Body of pancreas (tissue), 4 donors: ENCODE measurements around the gene C1QC. TPM values are rescaled to one million over a fixed set of nuclear protein-coding genes. Genes with fewer than 3 reads are reported as not detected.

ENCODE experiments used
- ATAC-seq: fragments of 150-250 bp; one replicate; pipeline ENCODE4 v1.9.1; 2016
- DNase-seq, 4 donors: peaks; one replicate each; pipeline ENCODE4 v3.0.0-alpha.2; 2019
- H3K27ac ChIP-seq, 4 donors: fragments of 200-600 bp; sonication (generic); 1 replicate in 3 of 4; 2 replicates in 1 of 4; pipeline versions ENCODE4 v1.5.1 to v1.6.1; 2016 to 2019; ENCODE audit warnings: mild to moderate bottlenecking in 1 of 4, mixed read lengths in 1 of 4, moderate library complexity in 1 of 4
- H3K27me3 ChIP-seq, 2 donors: fragments of 200-600 bp; sonication (generic); one replicate each; pipeline ENCODE4 v1.6.0; 2016; ENCODE audit warnings: mild to moderate bottlenecking in 1 of 2
- H3K36me3 ChIP-seq, 2 donors: fragments of 200-600 bp; sonication (generic); replicated peaks in 1 of 2; 2 replicates each; pipeline ENCODE4 v1.5.1; 2016; ENCODE audit warnings: low read depth in 2 of 2; ENCODE audit not compliant: insufficient read depth in 1 of 2
- H3K4me1 ChIP-seq: fragments of 200-600 bp; sonication (generic); one replicate; pipeline ENCODE4 v1.6.0; 2016
- H3K4me3 ChIP-seq, 2 donors: fragments of 200-600 bp; sonication (generic); 1 replicate in 1 of 2; 2 replicates in 1 of 2; pipeline ENCODE4 v1.5.1; 2016 to 2019
- H3K9me3 ChIP-seq, 3 donors: fragments of 200-600 bp; sonication (generic); 1 replicate in 2 of 3; 2 replicates in 1 of 3; pipeline ENCODE4 v1.5.1; 2016
- POLR2A ChIP-seq, 3 donors: fragments of 450-650 bp; IDR thresholded peaks; one replicate each; pipeline ENCODE4 v1.6.1; 2016; ENCODE audit warnings: antibody characterized with exemption in 3 of 3, mild to moderate bottlenecking in 2 of 3
- WGBS, 2 donors: methylation state at CpG; one replicate each; pipeline ENCODE4 v1.1.5; 2017; 5-methylcytosine and 5-hydroxymethylcytosine counted together
- intact Hi-C: fragments of 100-400 bp; cut with DNase I; formaldehyde crosslinking; loops from one replicate; pipeline ENCODE4 v1.15.1; 2023
- total RNA-seq, 2 donors: library from RNA; depleted of rRNA; stranded (reverse); fragments of >200 nt; gene quantifications; one replicate each; pipeline ENCODE4 v1.1.0, GENCODE V29; 2016
- TF ChIP-seq, protein P1 (sequence below), 7 experiments: fragments of 450-650 bp in 4 of 7; fragments of 200-600 bp in 3 of 7; sonication (generic) in 3 of 7; IDR thresholded peaks; one replicate each; pipeline ENCODE4 v1.5.1; 2016 to 2019; ENCODE audit warnings: antibody characterized with exemption in 7 of 7

Gene C1QC
- 100 to 1,000 TPM in 1 of 2 donors, 10 to 100 TPM in 1; 54.7 to 103 TPM for total RNA-seq

GRCh38 chr1:22643381-22643780 is at the start of gene C1QC:
C1QC (plus strand) TSS chr1:22643633; CDS start chr1:22644024, 391 bp downstream.
- H3K4me1 ChIP-seq: peaks cover 5% of the 10 kb centered on the region
- DNase-seq (peak in 1 of 4 donors; percentile 70), ATAC-seq (no peak)
- H3K27ac ChIP-seq: peak within 1 kb of the TSS in 1 of 4 donors; percentile 30
- H3K27me3 ChIP-seq: no peaks in the 10 kb centered on the region
- no peaks in the 10 kb centered on the region for H3K9me3 ChIP-seq
- TF ChIP-seq POLR2A (IDR thresholded peaks at IDR 0.05): peak in 1 of 3 donors; percentile 49
- TF ChIP-seq, protein P1, sequence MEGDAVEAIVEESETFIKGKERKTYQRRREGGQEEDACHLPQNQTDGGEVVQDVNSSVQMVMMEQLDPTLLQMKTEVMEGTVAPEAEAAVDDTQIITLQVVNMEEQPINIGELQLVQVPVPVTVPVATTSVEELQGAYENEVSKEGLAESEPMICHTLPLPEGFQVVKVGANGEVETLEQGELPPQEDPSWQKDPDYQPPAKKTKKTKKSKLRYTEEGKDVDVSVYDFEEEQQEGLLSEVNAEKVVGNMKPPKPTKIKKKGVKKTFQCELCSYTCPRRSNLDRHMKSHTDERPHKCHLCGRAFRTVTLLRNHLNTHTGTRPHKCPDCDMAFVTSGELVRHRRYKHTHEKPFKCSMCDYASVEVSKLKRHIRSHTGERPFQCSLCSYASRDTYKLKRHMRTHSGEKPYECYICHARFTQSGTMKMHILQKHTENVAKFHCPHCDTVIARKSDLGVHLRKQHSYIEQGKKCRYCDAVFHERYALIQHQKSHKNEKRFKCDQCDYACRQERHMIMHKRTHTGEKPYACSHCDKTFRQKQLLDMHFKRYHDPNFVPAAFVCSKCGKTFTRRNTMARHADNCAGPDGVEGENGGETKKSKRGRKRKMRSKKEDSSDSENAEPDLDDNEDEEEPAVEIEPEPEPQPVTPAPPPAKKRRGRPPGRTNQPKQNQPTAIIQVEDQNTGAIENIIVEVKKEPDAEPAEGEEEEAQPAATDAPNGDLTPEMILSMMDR (IDR thresholded peaks at IDR 0.05): no peak
- no peaks in the 10 kb centered on the region for H3K36me3 ChIP-seq
- WGBS, 2 donors: 68 to 74% methylated on average over 6 to 8 of the region's 8 CpGs
- intact Hi-C loops: loop anchor here (2.0 to 10.0 kb wide), 3 partner anchors 119 to 539 kb away; no protein-coding TSS in a partner anchor
- no peak within 1 kb of the TSS for H3K4me3 ChIP-seq

DNA sequence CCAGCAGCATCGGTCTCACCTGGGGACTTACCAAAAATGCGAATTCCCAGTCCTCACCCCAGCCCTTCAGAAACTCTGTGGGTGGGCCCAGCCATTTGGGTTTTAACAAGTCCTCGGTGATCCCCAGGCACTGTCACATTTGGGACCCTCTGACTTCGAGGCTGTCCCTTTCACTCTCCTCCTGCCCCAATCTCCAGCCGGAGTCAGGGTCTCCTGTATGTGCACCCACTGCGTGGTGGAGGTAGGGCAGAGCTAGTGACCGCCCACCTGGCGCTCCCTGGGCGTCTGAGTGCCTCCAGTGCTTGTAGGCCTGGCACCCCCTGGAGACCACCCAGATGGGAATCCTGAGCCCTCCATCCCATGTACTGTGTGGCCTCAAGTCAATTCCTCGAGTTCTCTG is 49.0 kb upstream of the C1QC start:
- intact Hi-C loops: no loop called here
- ATAC-seq: no peak
- no peak for DNase-seq
- no peak overlapping the region for H3K27ac ChIP-seq
- 67 to 76% methylated on average over 3 to 10 of the region's 10 CpGs for WGBS, 2 donors
- H3K4me1 ChIP-seq: no peaks in the 10 kb centered on the region
- H3K9me3 ChIP-seq: no peaks in the 10 kb centered on the region
- no peaks in the 10 kb centered on the region for H3K27me3 ChIP-seq
- no peak for TF ChIP-seq POLR2A (IDR thresholded peaks at IDR 0.05)
- TF ChIP-seq, protein P1 (IDR thresholded peaks at IDR 0.05): no peak
- no peaks in the 10 kb centered on the region for H3K36me3 ChIP-seq
- H3K4me3 ChIP-seq: no peak overlapping the region

DNA sequence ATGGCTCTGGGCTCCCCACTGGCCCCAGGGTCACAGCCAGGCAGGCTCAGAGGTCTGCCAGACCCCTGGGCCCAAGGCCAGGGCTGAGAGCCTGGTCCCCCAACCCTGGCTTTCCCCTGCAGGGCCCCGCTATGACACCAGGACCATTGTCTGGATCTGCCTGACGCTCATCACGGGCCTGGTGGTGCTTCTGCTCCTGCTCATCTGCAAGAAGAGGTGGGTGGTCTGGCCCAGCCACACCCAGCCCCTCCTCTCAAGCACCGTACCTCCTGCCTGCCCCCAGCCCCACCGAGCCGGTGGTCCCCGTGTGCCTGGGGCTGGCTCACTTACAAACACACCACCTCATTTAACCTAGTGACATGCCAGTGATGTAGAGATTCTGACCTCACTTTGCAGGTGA is 48.3 kb upstream of the C1QC start:
- TF ChIP-seq, protein P1 (IDR thresholded peaks at IDR 0.05): no peak
- no peak for TF ChIP-seq POLR2A (IDR thresholded peaks at IDR 0.05)
- H3K4me3 ChIP-seq: no peak overlapping the region
- H3K4me1 ChIP-seq: no peaks in the 10 kb centered on the region
- H3K36me3 ChIP-seq: no peaks in the 10 kb centered on the region
- intact Hi-C loops: no loop called here
- no peaks in the 10 kb centered on the region for H3K27me3 ChIP-seq
- ATAC-seq (no peak), DNase-seq (no peak)
- WGBS, 2 donors: 87% methylated on average over 7 of the region's 7 CpGs; no CpG with 5 or more reads in 1 of the 2 donors
- H3K27ac ChIP-seq: no peak overlapping the region
- H3K9me3 ChIP-seq: no peaks in the 10 kb centered on the region

DNA sequence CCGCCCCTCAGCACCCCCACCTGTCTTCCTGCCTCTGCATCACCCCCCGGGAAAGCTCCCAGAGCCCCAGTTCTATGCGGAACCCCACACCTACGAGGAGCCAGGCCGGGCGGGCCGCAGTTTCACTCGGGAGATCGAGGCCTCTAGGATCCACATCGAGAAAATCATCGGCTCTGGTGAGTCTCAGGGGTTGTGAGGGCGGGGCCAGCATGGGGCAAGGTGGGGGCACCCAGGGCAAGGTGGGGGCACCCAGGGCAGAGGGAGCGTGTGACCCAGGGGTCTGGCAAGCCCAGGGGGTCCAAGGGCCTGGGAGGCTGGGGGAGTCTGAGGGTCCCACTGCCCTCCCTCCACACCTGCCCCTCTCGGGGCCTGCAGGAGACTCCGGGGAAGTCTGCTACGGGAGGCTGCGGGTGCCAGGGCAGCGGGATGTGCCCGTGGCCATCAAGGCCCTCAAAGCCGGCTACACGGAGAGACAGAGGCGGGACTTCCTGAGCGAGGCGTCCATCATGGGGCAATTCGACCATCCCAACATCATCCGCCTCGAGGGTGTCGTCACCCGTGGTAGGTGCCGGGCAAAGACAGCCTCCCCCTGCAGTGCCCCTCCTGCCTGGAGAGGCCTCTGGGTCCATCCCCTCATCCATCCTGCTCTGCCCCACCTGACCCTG is 46.0 kb upstream of the C1QC start:
- no peak for ATAC-seq
- H3K27me3 ChIP-seq: peaks cover 0 to 5% of the 10 kb centered on the region in 2 donors
- no peak for DNase-seq
- TF ChIP-seq, protein P1 (IDR thresholded peaks at IDR 0.05): no peak
- TF ChIP-seq POLR2A (IDR thresholded peaks at IDR 0.05): no peak
- no peaks in the 10 kb centered on the region for H3K36me3 ChIP-seq
- no peaks in the 10 kb centered on the region for H3K4me1 ChIP-seq
- H3K9me3 ChIP-seq: no peaks in the 10 kb centered on the region
- intact Hi-C loops: no loop called here
- no peak overlapping the region for H3K27ac ChIP-seq
- no peak overlapping the region for H3K4me3 ChIP-seq
- 86 to 93% methylated on average over 8 to 30 of the region's 30 CpGs for WGBS, 2 donors

DNA sequence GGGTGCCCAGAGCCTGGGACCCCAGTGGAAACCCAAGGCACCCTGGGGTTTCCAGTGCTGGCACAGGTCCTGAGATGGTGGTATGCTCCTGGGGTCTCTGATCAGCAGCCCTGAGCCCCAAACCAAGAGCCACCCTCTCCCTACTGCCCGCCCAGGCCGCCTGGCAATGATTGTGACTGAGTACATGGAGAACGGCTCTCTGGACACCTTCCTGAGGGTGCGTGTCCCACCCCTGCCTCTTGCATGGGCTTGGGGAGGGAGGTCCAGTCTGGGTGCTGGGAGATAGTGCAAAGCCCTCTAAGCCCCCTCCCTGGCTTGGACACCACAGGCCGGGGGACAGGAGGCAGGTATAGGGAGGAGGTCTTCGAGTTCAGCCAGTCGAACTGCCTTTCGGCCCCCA is 45.4 kb upstream of the C1QC start:
- DNase-seq (no peak), ATAC-seq (no peak)
- H3K27me3 ChIP-seq: peaks cover 0 to 5% of the 10 kb centered on the region in 2 donors

More for the DNA sequence above, 45.4 kb upstream of the C1QC start:
- H3K27ac ChIP-seq: no peak overlapping the region
- 80 to 90% methylated on average over 4 to 7 of the region's 8 CpGs for WGBS, 2 donors
- no peaks in the 10 kb centered on the region for H3K4me1 ChIP-seq
- TF ChIP-seq, protein P1 (IDR thresholded peaks at IDR 0.05): no peak
- TF ChIP-seq POLR2A (IDR thresholded peaks at IDR 0.05): no peak
- intact Hi-C loops: no loop called here
- no peak overlapping the region for H3K4me3 ChIP-seq
- H3K9me3 ChIP-seq: no peaks in the 10 kb centered on the region
- no peaks in the 10 kb centered on the region for H3K36me3 ChIP-seq
